H4 (cell line): ENCODE results near the gene LYPD6B. TPM values are rescaled to one million over a fixed set of nuclear protein-coding genes. Genes with fewer than 3 reads are reported as not detected.

Experiments used
- total RNA-seq: library from RNA; depleted of rRNA; stranded (reverse); fragments of >200 nt; shearing (Covaris generic); gene quantifications from 2 replicates; pipeline ENCODE4 v1.2.3, GENCODE V29; 2014; rRNA removed

Gene LYPD6B
- total RNA-seq, 1 experiment from 2014 or later: 133 TPM

Other genes with a start within 250 kb of the LYPD6B start
- 1.7 and 2.6 TPM in 2 replicates for gene KIF5C, start 163.5 kb upstream of the LYPD6B start, total RNA-seq